Left renal pelvis (tissue), 4 donors: ENCODE measurements around the gene TBC1D22A. TPM values are rescaled to one million over a fixed set of nuclear protein-coding genes. Genes with fewer than 3 reads are reported as not detected.
"Not testable (repeated sequence)": the region's sequence is repeated elsewhere in the genome, so short reads cannot be mapped to it uniquely, and the experiment has no call there.

Experiments
- DNase-seq, 4 donors: peaks; one replicate each; pipeline ENCODE4 v3.0.0-alpha.2; 2013; ENCODE audit warnings: low read depth in 4 of 4, low spot score in 3 of 4
- polyA plus RNA-seq, 4 donors: library from polyadenylated mRNA; unstranded; fragments of 120-200 nt; gene quantifications; one replicate each; pipeline ENCODE4 v1.2.1, GENCODE V29; 2013; ENCODE audit not compliant: insufficient read length in 4 of 4

TBC1D22A gene
- polyA plus RNA-seq, 4 donors, result 14.3 to 19.3 (median 15.7) TPM

- DNase-seq, result no peak
These were observed 286.7 kb downstream of the TBC1D22A start for GRCh38 chr22:47049078-47049624.

GRCh38 chr22:47049736-47050400 is 287.4 kb downstream of the TBC1D22A start:
- not testable (repeated sequence) for DNase-seq

GRCh38 chr22:47050401-47051051 is 288.1 kb downstream of the TBC1D22A start:
- DNase-seq, result no peak

GRCh38 chr22:47051441-47052071 is 289.1 kb downstream of the TBC1D22A start:
- DNase-seq, result no peak

GRCh38 chr22:47052236-47053012 is 290.0 kb downstream of the TBC1D22A start:
- no peak for DNase-seq

- DNase-seq, result no peak
These were observed 290.7 kb downstream of the TBC1D22A start for GRCh38 chr22:47053013-47053725.

- no peak for DNase-seq
These were observed 291.3 kb downstream of the TBC1D22A start for GRCh38 chr22:47053726-47054141.

- no peak for DNase-seq
These were observed 292.0 kb downstream of the TBC1D22A start for GRCh38 chr22:47054231-47055072.

- DNase-seq, result no peak
These were observed 292.6 kb downstream of the TBC1D22A start for GRCh38 chr22:47055073-47055355.

- DNase-seq, result no peak
These were observed 293.0 kb downstream of the TBC1D22A start for GRCh38 chr22:47055461-47055860.

GRCh38 chr22:47055921-47056320 is 293.5 kb downstream of the TBC1D22A start:
- DNase-seq, result no peak

GRCh38 chr22:47056361-47056760 is 293.9 kb downstream of the TBC1D22A start:
- no peak for DNase-seq

GRCh38 chr22:47056776-47057470 is 294.5 kb downstream of the TBC1D22A start:
- DNase-seq, result no peak

GRCh38 chr22:47057916-47058585 is 295.6 kb downstream of the TBC1D22A start:
- DNase-seq, result no peak

GRCh38 chr22:47059076-47059475 is 296.6 kb downstream of the TBC1D22A start:
- no peak for DNase-seq

GRCh38 chr22:47059701-47060161 is 297.3 kb downstream of the TBC1D22A start:
- no peak for DNase-seq

GRCh38 chr22:47060718-47061117 is 298.3 kb downstream of the TBC1D22A start:
- no peak for DNase-seq

GRCh38 chr22:47061226-47061625 is 298.8 kb downstream of the TBC1D22A start:
- DNase-seq, result no peak
